ENCODE measurements around the gene ISG15. TPM values are rescaled to one million over a fixed set of nuclear protein-coding genes. Genes with fewer than 3 reads are reported as not detected.

The ISG15 gene
- total and polyA plus RNA-seq, 7 donors: 2.9 to 22.1 (median 12.4) TPM

DNA sequence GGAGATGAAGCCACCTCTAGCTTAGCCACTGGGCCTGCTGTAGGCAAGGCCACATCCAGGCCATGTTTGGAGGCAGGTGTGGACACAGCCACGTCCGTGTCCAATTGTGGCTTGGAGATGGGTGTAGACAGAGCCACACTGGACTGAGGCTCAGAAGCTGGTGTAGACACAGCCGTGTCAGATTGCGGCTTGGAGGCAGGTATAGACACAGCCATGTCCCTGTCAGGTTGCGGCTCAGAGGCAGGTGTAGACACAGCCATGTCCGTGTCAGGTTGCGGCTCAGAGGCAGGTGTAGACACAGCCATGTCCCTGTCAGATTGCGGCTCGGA lies 33.6 kb upstream of the ISG15 start:
- peak in 1 of 2 donors; percentile 56 for DNase-seq
- no peaks in the 10 kb centered on the region for H3K27me3 ChIP-seq (ENCODE audit: insufficient read depth in 3 of 3, low read length in 2 of 3)
- no peak for ATAC-seq
- WGBS, 3 donors: 43 to 55% (median 45%) methylated on average over 9 of the region's 9 CpGs
- H3K9me3 ChIP-seq: no peaks in the 10 kb centered on the region
- H3K36me3 ChIP-seq (ENCODE audit: insufficient read depth in 1 of 2, low read depth in 1 of 2): no peaks in the 10 kb centered on the region
- TF ChIP-seq, protein P1, sequence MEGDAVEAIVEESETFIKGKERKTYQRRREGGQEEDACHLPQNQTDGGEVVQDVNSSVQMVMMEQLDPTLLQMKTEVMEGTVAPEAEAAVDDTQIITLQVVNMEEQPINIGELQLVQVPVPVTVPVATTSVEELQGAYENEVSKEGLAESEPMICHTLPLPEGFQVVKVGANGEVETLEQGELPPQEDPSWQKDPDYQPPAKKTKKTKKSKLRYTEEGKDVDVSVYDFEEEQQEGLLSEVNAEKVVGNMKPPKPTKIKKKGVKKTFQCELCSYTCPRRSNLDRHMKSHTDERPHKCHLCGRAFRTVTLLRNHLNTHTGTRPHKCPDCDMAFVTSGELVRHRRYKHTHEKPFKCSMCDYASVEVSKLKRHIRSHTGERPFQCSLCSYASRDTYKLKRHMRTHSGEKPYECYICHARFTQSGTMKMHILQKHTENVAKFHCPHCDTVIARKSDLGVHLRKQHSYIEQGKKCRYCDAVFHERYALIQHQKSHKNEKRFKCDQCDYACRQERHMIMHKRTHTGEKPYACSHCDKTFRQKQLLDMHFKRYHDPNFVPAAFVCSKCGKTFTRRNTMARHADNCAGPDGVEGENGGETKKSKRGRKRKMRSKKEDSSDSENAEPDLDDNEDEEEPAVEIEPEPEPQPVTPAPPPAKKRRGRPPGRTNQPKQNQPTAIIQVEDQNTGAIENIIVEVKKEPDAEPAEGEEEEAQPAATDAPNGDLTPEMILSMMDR (IDR thresholded peaks at IDR 0.05): no peak
- intact Hi-C loops (cut with DNase I): loop anchor here in 1 of 2 donors (5.0 kb wide), 2 partner anchors 77 to 313 kb away; no protein-coding TSS in a partner anchor
- H3K4me3 ChIP-seq: peak overlapping the region; percentile 53
- peak overlapping the region; percentile 93 for H3K27ac ChIP-seq
- H3K4me1 ChIP-seq: peaks cover 40% of the 10 kb centered on the region

DNA sequence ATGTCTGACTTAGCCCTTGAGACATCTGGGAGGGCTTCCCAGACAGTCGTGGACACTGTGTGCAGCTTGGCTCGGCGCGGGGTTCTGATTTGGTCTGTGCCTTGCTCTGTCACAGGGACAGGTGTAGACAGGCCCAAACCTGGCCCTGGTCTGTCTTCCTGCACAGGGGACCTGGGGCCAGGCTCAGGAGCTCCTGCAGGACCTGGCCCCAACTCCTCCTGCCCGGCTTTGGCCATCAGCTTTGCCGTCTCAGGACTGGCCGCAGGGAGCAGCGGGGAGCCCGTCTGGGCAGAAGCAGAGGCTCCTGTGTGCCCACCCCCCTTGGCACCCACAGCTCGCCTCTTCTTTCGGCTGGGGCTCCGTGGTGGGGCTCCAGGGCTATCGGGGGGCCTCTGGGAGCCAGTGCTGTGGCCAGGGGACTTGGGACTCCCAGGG lies 33.1 kb upstream of the ISG15 start:
- intact Hi-C loops (cut with DNase I): loop anchor here in 1 of 2 donors (5.0 kb wide), 1 partner anchor 312 kb away; no protein-coding TSS in a partner anchor
- H3K4me1 ChIP-seq: peaks cover 40% of the 10 kb centered on the region
- H3K36me3 ChIP-seq (ENCODE audit: insufficient read depth in 1 of 2, low read depth in 1 of 2): no peaks in the 10 kb centered on the region
- peak overlapping the region; percentile 53 for H3K4me3 ChIP-seq
- TF ChIP-seq, protein P1 (IDR thresholded peaks at IDR 0.05): no peak
- no peaks in the 10 kb centered on the region for H3K27me3 ChIP-seq (ENCODE audit: insufficient read depth in 3 of 3, low read length in 2 of 3)
- peak overlapping the region; percentile 93 for H3K27ac ChIP-seq
- WGBS, 3 donors: 31 to 42% (median 32%) methylated on average over 12 to 13 of the region's 13 CpGs
- H3K9me3 ChIP-seq: no peaks in the 10 kb centered on the region
- DNase-seq (peak; percentile 28 to 79), ATAC-seq (peak; percentile 2 to 23 (median 12))

DNA sequence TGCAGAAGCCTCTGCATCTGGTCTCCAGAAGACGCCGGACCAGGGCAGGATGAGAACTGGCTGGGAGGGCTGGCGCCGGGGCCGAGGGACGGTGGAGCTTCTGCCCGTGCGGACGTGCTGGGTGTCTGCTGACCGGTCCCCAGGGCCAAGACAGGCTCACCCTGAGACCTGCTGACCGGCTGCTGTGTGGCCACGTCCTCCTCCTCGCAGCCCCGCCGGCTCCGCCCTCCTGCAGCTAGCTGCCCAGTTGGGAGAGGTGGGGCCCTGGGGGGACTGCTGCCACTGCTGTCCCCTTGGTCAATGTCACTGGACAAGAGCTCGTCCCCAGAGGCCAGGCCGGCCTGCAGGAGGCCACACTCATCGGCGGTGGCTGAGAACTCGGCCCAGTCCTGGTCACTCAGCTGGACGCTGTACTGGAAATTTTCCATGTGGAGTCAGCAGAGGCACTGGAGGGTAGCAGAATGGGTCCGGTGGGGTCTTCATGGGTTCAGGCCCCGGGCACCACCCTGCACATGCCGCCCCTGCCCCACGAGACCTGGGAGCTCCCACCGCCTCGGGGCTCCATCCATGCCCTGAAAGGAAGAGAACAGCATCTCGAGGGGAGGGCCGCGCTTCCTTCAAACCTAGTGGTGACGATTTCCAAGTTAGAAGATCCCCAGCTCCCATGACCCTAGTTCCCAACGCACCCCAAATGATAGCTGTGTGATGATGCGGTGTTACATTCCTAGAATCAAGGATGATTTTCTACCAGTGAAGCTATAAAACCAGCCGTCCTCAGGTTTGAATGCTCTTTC lies 32.5 kb upstream of the ISG15 start:
- H3K4me1 ChIP-seq: peaks cover 40% of the 10 kb centered on the region
- intact Hi-C loops (cut with DNase I): loop anchor here in 1 of 2 donors (5.0 kb wide), 1 partner anchor 312 kb away; no protein-coding TSS in a partner anchor
- TF ChIP-seq, protein P1 (IDR thresholded peaks at IDR 0.05): no peak
- WGBS, 3 donors: 23 to 25% (median 25%) methylated on average over 35 of the region's 35 CpGs
- peak overlapping the region; percentile 53 for H3K4me3 ChIP-seq
- peak overlapping the region; percentile 93 for H3K27ac ChIP-seq
- peak; percentile 73 to 80 (median 74) for ATAC-seq
- H3K27me3 ChIP-seq (ENCODE audit: insufficient read depth in 3 of 3, low read length in 2 of 3): no peaks in the 10 kb centered on the region
- DNase-seq: peak; percentile 83 to 97
- H3K36me3 ChIP-seq (ENCODE audit: insufficient read depth in 1 of 2, low read depth in 1 of 2): no peaks in the 10 kb centered on the region
- H3K9me3 ChIP-seq: no peaks in the 10 kb centered on the region

DNA sequence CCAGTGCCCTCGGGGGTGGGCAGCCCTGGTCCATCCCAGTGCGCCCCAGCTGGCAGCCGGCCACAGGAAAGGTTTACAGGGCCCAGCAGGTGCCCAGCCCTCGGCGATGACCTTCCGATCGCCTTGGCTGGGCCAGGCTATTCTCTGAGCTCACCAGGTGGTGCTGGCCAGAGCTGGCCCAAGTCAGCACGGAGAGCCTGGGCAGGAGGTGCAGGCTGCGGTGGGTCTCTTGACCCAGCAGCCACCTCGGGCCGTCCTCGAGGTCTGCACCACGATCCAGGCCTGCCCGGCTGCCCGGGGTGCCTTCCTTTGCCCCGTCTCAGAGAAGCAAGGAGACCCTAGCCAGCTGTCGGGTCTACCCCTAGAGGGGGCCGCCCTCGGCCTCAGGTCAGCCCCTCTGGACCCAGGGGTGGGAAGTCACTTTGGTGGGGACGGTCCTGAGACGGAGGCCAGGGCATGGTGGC lies 31.8 kb upstream of the ISG15 start:
- DNase-seq (peak; percentile 50 to 73), ATAC-seq (peak; percentile 23 to 29 (median 26))
- WGBS, 3 donors: 23 to 46% (median 37%) methylated on average over 18 to 21 of the region's 21 CpGs
- TF ChIP-seq, protein P1 (IDR thresholded peaks at IDR 0.05): no peak
- H3K9me3 ChIP-seq: no peaks in the 10 kb centered on the region
- no peaks in the 10 kb centered on the region for H3K36me3 ChIP-seq (ENCODE audit: insufficient read depth in 1 of 2, low read depth in 1 of 2)
- peaks cover 40% of the 10 kb centered on the region for H3K4me1 ChIP-seq
- H3K27ac ChIP-seq: peak overlapping the region; percentile 93
- H3K27me3 ChIP-seq (ENCODE audit: insufficient read depth in 3 of 3, low read length in 2 of 3): no peaks in the 10 kb centered on the region
- peak overlapping the region; percentile 53 for H3K4me3 ChIP-seq
- intact Hi-C loops (cut with DNase I): loop anchor here in 1 of 2 donors (5.0 kb wide), 1 partner anchor 311 kb away; no protein-coding TSS in a partner anchor
